ENCODE results near the gene RPS6KC1. TPM values are rescaled to one million over a fixed set of nuclear protein-coding genes. Genes with fewer than 3 reads are reported as not detected.

The RPS6KC1 gene
- total RNA-seq, 1 experiment from 2014 or later = 16.4 TPM

- POLR2A ChIA-PET (ENCODE audit: unreplicated experiment) = no interaction called here
- no peak for DNase-seq
- Histone ChIP-seq H3K27ac (no peak overlapping the region), H3F3A (ENCODE audit: insufficient read depth, low read depth) (no peaks in the 10 kb centered on the region), H3K9me2 (ENCODE audit: insufficient read depth) (no peaks in the 10 kb centered on the region), H3K79me2 (ENCODE audit: low read depth) (peaks cover 5% of the 10 kb centered on the region; the same call in 1 of the 2 replicates), H2AFZ (no peak overlapping the region), H3K4me2 (no peak overlapping the region), H3K4me1 (replicated peaks; ENCODE audit: insufficient read depth) (peaks cover 17% of the 10 kb centered on the region), H3K27me3 (ENCODE audit: insufficient read depth, low read depth) (no peaks in the 10 kb centered on the region), H3K36me3 (ENCODE audit: low read depth) (no peaks in the 10 kb centered on the region), H3K9me3 (ENCODE audit: insufficient read depth, low read depth) (no peaks in the 10 kb centered on the region), H3K4me3 (no peak overlapping the region), H4K20me1 (ENCODE audit: insufficient read depth) (no peaks in the 10 kb centered on the region)
- intact Hi-C loops (cut with micrococcal nuclease; ENCODE audit: unreplicated experiment) = loop anchor here (5.0 kb wide), 3 partner anchors 118 to 1203 kb away; no protein-coding TSS in a partner anchor
- CTCF ChIA-PET = no interaction called here
- TF ChIP-seq CTCF (conservative IDR thresholded peaks at IDR 0.05) (no peak), EZH2 (IDR thresholded peaks at IDR 0.05; ENCODE audit: low read depth) (no peak)
- no TSS peak for BruUV-seq (replicated peaks)
These were observed 73.5 kb downstream of the RPS6KC1 start for GRCh38 chr1:213124590-213124989.

GRCh38 chr1:213125643-213126042 is 74.6 kb downstream of the RPS6KC1 start:
- ChIA-PET POLR2A (ENCODE audit: unreplicated experiment) (no interaction called here), CTCF (no interaction called here)
- Histone ChIP-seq H3F3A (ENCODE audit: insufficient read depth, low read depth) (no peaks in the 10 kb centered on the region), H3K27ac (no peak overlapping the region), H3K9me2 (ENCODE audit: insufficient read depth) (no peaks in the 10 kb centered on the region), H3K9me3 (ENCODE audit: insufficient read depth, low read depth) (no peaks in the 10 kb centered on the region), H2AFZ (no peak overlapping the region), H4K20me1 (ENCODE audit: insufficient read depth) (no peaks in the 10 kb centered on the region), H3K4me3 (no peak overlapping the region), H3K4me1 (replicated peaks; ENCODE audit: insufficient read depth) (peaks cover 17% of the 10 kb centered on the region), H3K27me3 (ENCODE audit: insufficient read depth, low read depth) (no peaks in the 10 kb centered on the region), H3K4me2 (no peak overlapping the region), H3K79me2 (ENCODE audit: low read depth) (peaks cover 5% of the 10 kb centered on the region; the same call in 1 of the 2 replicates), H3K36me3 (ENCODE audit: low read depth) (no peaks in the 10 kb centered on the region)
- BruUV-seq (replicated peaks) = no TSS peak
- TF ChIP-seq CTCF (conservative IDR thresholded peaks at IDR 0.05) (no peak), EZH2 (IDR thresholded peaks at IDR 0.05; ENCODE audit: low read depth) (no peak)
- no peak for DNase-seq
- intact Hi-C loops (cut with micrococcal nuclease; ENCODE audit: unreplicated experiment) = no loop called here

GRCh38 chr1:213127074-213127473 is 76.0 kb downstream of the RPS6KC1 start:
- H3K9me3 ChIP-seq (ENCODE audit: insufficient read depth, low read depth) = no peaks in the 10 kb centered on the region
- H2AFZ ChIP-seq = no peak overlapping the region
- H3K27me3 ChIP-seq (ENCODE audit: insufficient read depth, low read depth) = no peaks in the 10 kb centered on the region
- intact Hi-C loops (cut with micrococcal nuclease; ENCODE audit: unreplicated experiment) = no loop called here
- peaks cover 17% of the 10 kb centered on the region for H3K4me1 ChIP-seq (replicated peaks; ENCODE audit: insufficient read depth)
- ChIA-PET CTCF (no interaction called here), POLR2A (ENCODE audit: unreplicated experiment) (no interaction called here)
- no peaks in the 10 kb centered on the region for H3K9me2 ChIP-seq (ENCODE audit: insufficient read depth)
- TF ChIP-seq CTCF (conservative IDR thresholded peaks at IDR 0.05) (no peak), EZH2 (IDR thresholded peaks at IDR 0.05; ENCODE audit: low read depth) (no peak)
- H3K36me3 ChIP-seq (ENCODE audit: low read depth) = no peaks in the 10 kb centered on the region
- no peaks in the 10 kb centered on the region for H3F3A ChIP-seq (ENCODE audit: insufficient read depth, low read depth)
- DNase-seq = no peak
- H3K4me2 ChIP-seq = no peak overlapping the region
- no TSS peak for BruUV-seq (replicated peaks)
- H3K27ac ChIP-seq = no peak overlapping the region
- no peak overlapping the region for H3K4me3 ChIP-seq
- H4K20me1 ChIP-seq (ENCODE audit: insufficient read depth) = no peaks in the 10 kb centered on the region
- H3K79me2 ChIP-seq (ENCODE audit: low read depth) = peaks cover 5% of the 10 kb centered on the region; the same call in 1 of the 2 replicates

Measured in PC-9 (cell line).